ENCODE results near the gene TUBGCP3.

TUBGCP3 gene

DNA sequence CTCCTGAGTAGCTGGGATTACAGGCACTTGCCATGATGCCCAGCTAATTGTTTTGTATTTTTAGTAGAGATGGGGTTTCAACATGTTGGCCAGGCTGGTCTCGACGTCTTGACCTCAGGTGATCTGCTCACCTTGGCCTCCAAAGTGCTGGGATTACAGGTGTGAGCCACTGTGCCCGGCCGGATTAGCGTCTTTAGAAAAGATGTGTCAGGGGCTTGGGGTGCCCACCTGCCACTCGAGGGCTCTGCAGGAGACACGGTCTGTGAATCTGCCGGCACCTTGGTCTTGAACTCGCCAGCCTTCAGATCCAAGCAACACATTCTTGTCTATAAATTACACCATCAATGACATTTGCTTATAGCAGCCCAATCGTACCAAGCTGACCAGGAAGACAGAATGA lies 38.8 kb upstream of the TUBGCP3 start:
- H3K36me3 ChIP-seq (ENCODE audit: insufficient read depth), result no peaks in the 10 kb centered on the region
- H3K4me3 ChIP-seq (IDR thresholded peaks at IDR 0.05; ENCODE audit: insufficient read depth, low read depth, low read length), result no peak overlapping the region
- no peaks in the 10 kb centered on the region for H4K20me1 ChIP-seq (ENCODE audit: insufficient read depth)
- H3K4me2 ChIP-seq, result no peak overlapping the region
- no peak overlapping the region for H3K27ac ChIP-seq
- H2AFZ ChIP-seq (ENCODE audit: low read depth), result no peak overlapping the region
- H3K79me2 ChIP-seq (ENCODE audit: insufficient read depth, low read depth), result no peaks in the 10 kb centered on the region
- H3K27me3 ChIP-seq (ENCODE audit: insufficient read depth, low read depth), result no peaks in the 10 kb centered on the region
- no peak overlapping the region for H3K9ac ChIP-seq
- H3K4me1 ChIP-seq (ENCODE audit: low read depth, poor library complexity, severe bottlenecking), result no peaks in the 10 kb centered on the region
- TF ChIP-seq, protein P1, sequence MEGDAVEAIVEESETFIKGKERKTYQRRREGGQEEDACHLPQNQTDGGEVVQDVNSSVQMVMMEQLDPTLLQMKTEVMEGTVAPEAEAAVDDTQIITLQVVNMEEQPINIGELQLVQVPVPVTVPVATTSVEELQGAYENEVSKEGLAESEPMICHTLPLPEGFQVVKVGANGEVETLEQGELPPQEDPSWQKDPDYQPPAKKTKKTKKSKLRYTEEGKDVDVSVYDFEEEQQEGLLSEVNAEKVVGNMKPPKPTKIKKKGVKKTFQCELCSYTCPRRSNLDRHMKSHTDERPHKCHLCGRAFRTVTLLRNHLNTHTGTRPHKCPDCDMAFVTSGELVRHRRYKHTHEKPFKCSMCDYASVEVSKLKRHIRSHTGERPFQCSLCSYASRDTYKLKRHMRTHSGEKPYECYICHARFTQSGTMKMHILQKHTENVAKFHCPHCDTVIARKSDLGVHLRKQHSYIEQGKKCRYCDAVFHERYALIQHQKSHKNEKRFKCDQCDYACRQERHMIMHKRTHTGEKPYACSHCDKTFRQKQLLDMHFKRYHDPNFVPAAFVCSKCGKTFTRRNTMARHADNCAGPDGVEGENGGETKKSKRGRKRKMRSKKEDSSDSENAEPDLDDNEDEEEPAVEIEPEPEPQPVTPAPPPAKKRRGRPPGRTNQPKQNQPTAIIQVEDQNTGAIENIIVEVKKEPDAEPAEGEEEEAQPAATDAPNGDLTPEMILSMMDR (conservative IDR thresholded peaks at IDR 0.05; ENCODE audit: low read depth, low read length), result no peak

DNA sequence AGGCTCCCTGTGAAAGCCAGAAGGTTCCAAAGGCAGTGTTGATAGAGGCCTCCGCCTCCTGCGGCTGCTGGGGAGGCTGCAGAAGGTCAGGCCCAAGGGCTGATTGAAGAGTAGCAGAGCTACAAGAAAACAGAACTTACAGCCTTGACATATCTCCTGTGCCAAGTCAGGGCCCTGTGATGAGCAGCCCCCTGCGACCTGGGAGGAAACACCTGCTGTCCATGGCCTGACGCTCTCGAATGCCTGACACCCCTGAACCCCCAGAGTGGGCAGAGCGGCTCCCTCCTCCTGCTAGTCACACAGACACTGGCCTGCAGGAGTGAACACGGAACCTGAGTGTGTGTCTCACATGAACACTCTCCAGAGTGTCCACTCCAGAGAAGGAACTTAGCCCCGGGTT lies 38.2 kb upstream of the TUBGCP3 start:
- no peak overlapping the region for H3K4me2 ChIP-seq
- no peak overlapping the region for H3K4me3 ChIP-seq (IDR thresholded peaks at IDR 0.05; ENCODE audit: insufficient read depth, low read depth, low read length)
- no peaks in the 10 kb centered on the region for H4K20me1 ChIP-seq (ENCODE audit: insufficient read depth)
- H3K9ac ChIP-seq, result no peak overlapping the region
- no peaks in the 10 kb centered on the region for H3K4me1 ChIP-seq (ENCODE audit: low read depth, poor library complexity, severe bottlenecking)
- TF ChIP-seq, protein P1 (conservative IDR thresholded peaks at IDR 0.05; ENCODE audit: low read depth, low read length), result no peak
- no peak overlapping the region for H3K27ac ChIP-seq
- H3K27me3 ChIP-seq (ENCODE audit: insufficient read depth, low read depth), result no peaks in the 10 kb centered on the region
- H2AFZ ChIP-seq (ENCODE audit: low read depth), result no peak overlapping the region
- H3K36me3 ChIP-seq (ENCODE audit: insufficient read depth), result no peaks in the 10 kb centered on the region
- H3K79me2 ChIP-seq (ENCODE audit: insufficient read depth, low read depth), result no peaks in the 10 kb centered on the region

DNA sequence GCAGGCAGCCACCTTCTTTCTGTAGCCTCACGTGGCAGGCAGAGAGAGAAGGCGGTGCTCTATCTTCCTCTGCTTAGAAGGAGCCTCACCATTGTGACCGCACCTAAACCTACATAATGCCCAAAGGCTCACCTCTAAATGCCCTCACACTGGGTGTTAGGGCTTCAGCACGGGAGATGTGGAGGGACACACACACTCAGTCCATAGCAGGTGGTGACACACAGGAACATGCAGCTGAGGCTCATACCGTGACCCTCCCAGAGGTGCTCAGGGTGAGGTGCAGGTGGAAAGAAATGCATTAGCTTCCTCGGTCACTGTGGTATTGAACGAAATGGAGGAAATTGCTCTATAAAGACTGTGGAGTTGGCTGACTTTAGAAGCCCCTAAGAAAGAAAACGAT lies 37.7 kb upstream of the TUBGCP3 start:
- H3K27me3 ChIP-seq (ENCODE audit: insufficient read depth, low read depth), result no peaks in the 10 kb centered on the region

DNA sequence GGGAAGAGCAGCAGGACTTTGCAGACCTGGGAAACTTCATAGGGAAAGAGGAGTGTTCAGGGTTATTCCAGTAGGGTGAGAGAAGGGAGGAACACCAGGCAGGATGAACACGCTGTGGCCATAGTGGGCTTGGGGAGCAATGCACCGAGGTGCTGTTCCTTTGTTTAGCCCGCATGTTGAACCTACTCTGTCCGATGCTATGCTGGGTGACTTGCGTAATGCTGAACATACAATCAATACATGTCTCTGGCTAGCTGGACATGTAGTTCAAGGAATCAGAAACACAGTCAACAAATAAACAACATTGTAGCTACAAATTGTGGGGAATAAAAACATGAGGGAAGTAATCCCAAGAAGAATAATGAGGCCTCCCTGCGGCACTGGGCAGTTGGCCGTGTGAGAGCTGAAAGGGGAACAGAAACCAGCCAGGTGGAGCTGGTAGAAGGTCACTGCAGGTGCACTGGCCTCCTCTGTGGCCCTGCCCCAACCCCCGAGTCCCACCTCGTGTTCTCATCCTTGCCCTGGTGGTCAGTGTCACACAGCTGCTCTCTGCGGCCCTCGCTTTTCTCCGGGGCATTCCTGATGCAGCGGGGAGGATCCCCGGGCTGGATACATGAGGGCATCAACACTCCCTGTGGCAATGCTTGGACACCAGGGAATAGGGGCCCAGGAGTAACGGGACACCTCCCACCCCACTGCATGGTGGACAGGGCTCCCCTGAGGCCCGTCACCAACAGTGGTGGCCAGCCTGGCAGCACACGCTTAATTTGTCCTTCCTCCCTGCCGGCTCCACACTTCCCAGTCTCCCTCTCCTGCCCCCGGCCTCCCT lies 36.9 kb upstream of the TUBGCP3 start:
- Histone ChIP-seq H3K79me2 (ENCODE audit: insufficient read depth, low read depth) (no peaks in the 10 kb centered on the region), H3K4me2 (no peak overlapping the region), H2AFZ (ENCODE audit: low read depth) (no peak overlapping the region), H4K20me1 (ENCODE audit: insufficient read depth) (no peaks in the 10 kb centered on the region), H3K36me3 (ENCODE audit: insufficient read depth) (no peaks in the 10 kb centered on the region), H3K9ac (no peak overlapping the region), H3K4me3 (IDR thresholded peaks at IDR 0.05; ENCODE audit: insufficient read depth, low read depth, low read length) (no peak overlapping the region), H3K4me1 (ENCODE audit: low read depth, poor library complexity, severe bottlenecking) (no peaks in the 10 kb centered on the region), H3K27me3 (ENCODE audit: insufficient read depth, low read depth) (no peaks in the 10 kb centered on the region), H3K27ac (no peak overlapping the region)
- TF ChIP-seq, protein P1 (conservative IDR thresholded peaks at IDR 0.05; ENCODE audit: low read depth, low read length), result no peak

More for the DNA sequence above, 37.7 kb upstream of the TUBGCP3 start:
- Histone ChIP-seq H3K9ac (no peak overlapping the region), H2AFZ (ENCODE audit: low read depth) (no peak overlapping the region), H3K4me1 (ENCODE audit: low read depth, poor library complexity, severe bottlenecking) (no peaks in the 10 kb centered on the region), H4K20me1 (ENCODE audit: insufficient read depth) (no peaks in the 10 kb centered on the region), H3K4me3 (IDR thresholded peaks at IDR 0.05; ENCODE audit: insufficient read depth, low read depth, low read length) (no peak overlapping the region), H3K36me3 (ENCODE audit: insufficient read depth) (no peaks in the 10 kb centered on the region), H3K4me2 (no peak overlapping the region), H3K27ac (no peak overlapping the region), H3K79me2 (ENCODE audit: insufficient read depth, low read depth) (no peaks in the 10 kb centered on the region)
- TF ChIP-seq, protein P1 (conservative IDR thresholded peaks at IDR 0.05; ENCODE audit: low read depth, low read length), result no peak
